SH-SY5Y (cell line): Measurements from ENCODE around the gene SIAH3.

Experiments
- GATA2 ChIP-seq: IDR thresholded peaks from 2 replicates; pipeline ENCODE4 v1.6.1; 2011; ENCODE audit warnings: mild to moderate bottlenecking, low read depth, low read length
- GATA3 ChIP-seq: IDR thresholded peaks from 2 replicates; pipeline ENCODE4 v1.6.1; 2011; ENCODE audit warnings: low read depth, mild to moderate bottlenecking, low read length, moderate library complexity

DNA sequence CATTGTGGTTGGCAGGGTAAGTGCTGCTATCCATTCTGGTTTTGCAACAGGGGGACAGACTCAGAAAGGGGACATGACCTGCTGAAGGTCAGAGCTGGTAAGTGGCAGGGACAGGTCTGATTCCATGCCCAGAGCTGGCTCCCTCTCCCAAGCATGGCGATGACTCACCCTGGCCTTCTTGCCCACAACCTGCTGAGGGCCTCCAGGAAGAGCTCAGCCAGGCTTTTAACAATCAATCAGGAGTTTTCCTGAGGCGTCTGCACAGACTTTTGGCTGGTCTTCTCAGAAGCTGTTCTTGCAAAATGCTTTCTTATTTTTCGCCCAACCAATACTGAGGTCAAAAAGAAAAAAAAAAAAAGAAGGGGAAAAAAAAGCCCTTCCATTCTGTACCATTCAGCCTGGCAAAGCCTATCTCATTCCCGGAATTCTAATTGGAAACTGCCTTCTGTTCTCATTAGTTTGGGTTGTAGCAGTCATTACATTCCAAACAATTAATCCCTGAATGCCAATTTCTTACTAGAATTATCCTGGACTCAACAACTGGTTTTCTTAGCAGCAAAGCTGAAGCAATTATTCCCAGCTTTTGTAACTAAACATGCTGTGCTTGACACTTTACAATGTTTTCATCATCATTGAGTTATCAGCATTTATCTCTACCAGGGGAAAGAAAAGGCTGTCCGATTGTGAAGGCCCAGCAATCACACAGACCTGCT is 17.7 kb downstream of the SIAH3 start:
- TF ChIP-seq GATA2 (no peak), GATA3 (no peak)
